Measurements from ENCODE around the gene WDR26. TPM values are rescaled to one million over a fixed set of nuclear protein-coding genes. Genes with fewer than 3 reads are reported as not detected.
"Not testable (repeated sequence)": the region's sequence is repeated elsewhere in the genome, so short reads cannot be mapped to it uniquely, and the experiment has no call there.

The WDR26 gene
- total RNA-seq (ENCODE audit: unreplicated experiment), result 110 TPM
- long read RNA-seq, full-length matches to known transcripts, result 1 of 6 reads
- long read RNA-seq, partial matches to known transcripts, result 0 of 6 reads
- long read RNA-seq, other reads (novel, unspliced or antisense), result 5 of 6 reads

DNA sequence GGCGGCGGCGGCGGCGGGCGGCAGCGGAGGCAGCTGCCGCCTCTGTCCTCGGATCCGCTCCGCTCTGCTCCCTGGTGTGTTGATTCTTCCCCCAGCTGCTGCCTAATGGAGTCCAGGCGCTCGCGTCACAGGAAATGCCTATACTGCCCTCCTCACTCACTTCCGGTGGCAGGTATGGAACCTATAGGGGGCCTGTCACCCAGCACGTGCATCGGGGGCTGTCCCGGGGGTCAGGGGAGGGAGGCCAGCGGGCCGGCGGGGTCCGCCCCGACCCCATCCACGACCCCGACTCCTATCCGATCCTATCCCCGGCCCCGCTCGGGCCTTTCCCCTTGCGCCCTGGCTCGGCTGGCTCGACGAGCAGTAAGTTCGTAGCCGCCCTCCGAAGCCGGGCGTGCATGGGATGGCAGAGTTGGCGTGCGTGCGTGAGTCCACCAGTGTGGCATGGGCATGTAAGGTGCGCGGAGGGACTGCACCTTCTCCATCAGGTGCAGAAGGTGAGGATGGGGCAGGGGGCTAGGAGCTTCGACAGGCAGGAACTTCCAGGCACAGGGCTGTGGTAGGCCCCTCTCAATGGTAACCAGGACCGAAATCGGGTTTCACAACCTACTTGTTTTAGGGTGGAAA is at the start of gene WDR26:
WDR26 (minus strand) TSS at position 107 of the 627 bp plus-strand sequence.
- Mint-ChIP-seq H3K4me3 (ENCODE audit: unreplicated experiment) (peak within 1 kb of the TSS; percentile 95), H3K4me1 (ENCODE audit: low read depth, unreplicated experiment) (peaks cover 10% of the 10 kb centered on the region), H3K9me3 (ENCODE audit: unreplicated experiment) (peaks cover 2% of the 10 kb centered on the region), H3K27ac (ENCODE audit: unreplicated experiment) (peak within 1 kb of the TSS; percentile 98), H3K36me3 (ENCODE audit: unreplicated experiment) (no peaks in the 10 kb centered on the region), H3K27me3 (ENCODE audit: unreplicated experiment) (peaks cover 6% of the 10 kb centered on the region)
- TF ChIP-seq, protein P1, sequence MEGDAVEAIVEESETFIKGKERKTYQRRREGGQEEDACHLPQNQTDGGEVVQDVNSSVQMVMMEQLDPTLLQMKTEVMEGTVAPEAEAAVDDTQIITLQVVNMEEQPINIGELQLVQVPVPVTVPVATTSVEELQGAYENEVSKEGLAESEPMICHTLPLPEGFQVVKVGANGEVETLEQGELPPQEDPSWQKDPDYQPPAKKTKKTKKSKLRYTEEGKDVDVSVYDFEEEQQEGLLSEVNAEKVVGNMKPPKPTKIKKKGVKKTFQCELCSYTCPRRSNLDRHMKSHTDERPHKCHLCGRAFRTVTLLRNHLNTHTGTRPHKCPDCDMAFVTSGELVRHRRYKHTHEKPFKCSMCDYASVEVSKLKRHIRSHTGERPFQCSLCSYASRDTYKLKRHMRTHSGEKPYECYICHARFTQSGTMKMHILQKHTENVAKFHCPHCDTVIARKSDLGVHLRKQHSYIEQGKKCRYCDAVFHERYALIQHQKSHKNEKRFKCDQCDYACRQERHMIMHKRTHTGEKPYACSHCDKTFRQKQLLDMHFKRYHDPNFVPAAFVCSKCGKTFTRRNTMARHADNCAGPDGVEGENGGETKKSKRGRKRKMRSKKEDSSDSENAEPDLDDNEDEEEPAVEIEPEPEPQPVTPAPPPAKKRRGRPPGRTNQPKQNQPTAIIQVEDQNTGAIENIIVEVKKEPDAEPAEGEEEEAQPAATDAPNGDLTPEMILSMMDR (IDR thresholded peaks at IDR 0.05; ENCODE audit: partially characterized antibody, unreplicated experiment), result no peak
- DNase-seq, result peak; percentile 85

DNA sequence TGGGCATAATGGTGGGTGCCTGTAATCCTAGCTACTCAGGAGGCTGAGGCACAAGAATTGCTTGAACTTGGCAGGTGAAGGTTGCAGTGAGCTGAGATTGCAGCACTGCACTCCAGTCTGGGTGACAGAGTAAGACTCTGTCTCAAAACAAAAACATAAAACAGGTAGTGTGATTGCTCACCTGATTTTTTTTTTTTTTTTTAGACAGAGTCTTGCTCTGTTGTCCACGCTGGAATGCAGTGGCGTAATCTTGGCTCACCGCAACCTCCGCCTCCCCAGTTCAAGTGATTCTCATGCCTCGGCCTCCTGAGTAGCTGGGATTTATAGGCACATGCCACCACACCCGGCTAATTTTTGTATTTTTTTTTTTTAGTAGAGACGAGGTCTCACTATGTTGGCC is 48.6 kb upstream of the WDR26 start:
- not testable (repeated sequence) for H3K9me3 Mint-ChIP-seq (ENCODE audit: unreplicated experiment); H3K4me3 Mint-ChIP-seq (ENCODE audit: unreplicated experiment); H3K4me1 Mint-ChIP-seq (ENCODE audit: low read depth, unreplicated experiment); DNase-seq; H3K27ac Mint-ChIP-seq (ENCODE audit: unreplicated experiment); H3K27me3 Mint-ChIP-seq (ENCODE audit: unreplicated experiment)
- peaks cover 19% of the 10 kb centered on the region for H3K36me3 Mint-ChIP-seq (ENCODE audit: unreplicated experiment)

DNA sequence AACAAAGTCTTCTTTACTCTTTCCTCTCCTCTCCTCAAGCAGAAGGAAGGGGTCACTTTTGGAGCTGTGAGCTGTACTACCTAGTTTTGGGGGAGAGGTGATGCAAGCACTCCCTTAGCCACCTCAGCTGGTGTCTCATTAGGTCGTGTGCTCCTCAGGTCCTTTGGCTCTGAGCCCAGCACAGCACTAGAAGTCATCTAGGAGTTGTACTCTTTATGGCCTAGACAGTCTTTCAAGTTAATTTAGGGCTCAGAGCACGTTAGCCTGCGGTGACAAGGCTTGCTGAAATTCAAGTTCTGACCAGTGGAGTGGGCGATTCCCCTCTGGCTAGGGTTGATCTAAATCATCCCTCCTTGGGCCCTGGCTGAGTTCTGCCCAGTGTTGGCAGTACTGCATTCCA is 48.0 kb upstream of the WDR26 start:
- peaks cover 4% of the 10 kb centered on the region for H3K9me3 Mint-ChIP-seq (ENCODE audit: unreplicated experiment)
- peaks cover 25% of the 10 kb centered on the region for H3K36me3 Mint-ChIP-seq (ENCODE audit: unreplicated experiment)
- no peak for DNase-seq
- H3K27ac Mint-ChIP-seq (ENCODE audit: unreplicated experiment), result no peak overlapping the region
- TF ChIP-seq, protein P1 (IDR thresholded peaks at IDR 0.05; ENCODE audit: partially characterized antibody, unreplicated experiment), result no peak
- H3K27me3 Mint-ChIP-seq (ENCODE audit: unreplicated experiment), result peaks cover 4% of the 10 kb centered on the region
- H3K4me1 Mint-ChIP-seq (ENCODE audit: low read depth, unreplicated experiment), result peaks cover 5% of the 10 kb centered on the region
- no peak overlapping the region for H3K4me3 Mint-ChIP-seq (ENCODE audit: unreplicated experiment)

DNA sequence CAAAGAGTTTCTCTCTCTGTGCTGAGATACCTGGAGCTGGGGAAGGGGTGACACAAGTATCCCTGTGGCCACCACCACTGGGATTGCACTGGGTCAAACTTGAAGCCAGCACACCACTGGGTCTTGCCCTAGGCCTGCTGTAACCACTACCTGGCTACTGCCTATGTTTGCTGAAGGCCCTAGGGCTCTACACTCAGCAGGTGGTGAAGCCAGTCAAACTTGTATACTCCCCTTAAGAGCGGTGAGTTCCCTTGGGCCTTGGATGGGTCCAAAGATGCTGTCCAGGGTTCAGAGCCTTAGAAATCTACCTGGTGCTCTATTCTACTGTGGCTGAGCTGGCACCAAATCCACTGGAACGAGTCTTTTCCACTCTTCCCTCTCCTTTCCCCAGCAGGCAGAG is 47.0 kb upstream of the WDR26 start:
- H3K9me3 Mint-ChIP-seq (ENCODE audit: unreplicated experiment), result peaks cover 4% of the 10 kb centered on the region
- H3K27ac Mint-ChIP-seq (ENCODE audit: unreplicated experiment), result no peak overlapping the region
- TF ChIP-seq, protein P1 (IDR thresholded peaks at IDR 0.05; ENCODE audit: partially characterized antibody, unreplicated experiment), result no peak
- H3K4me1 Mint-ChIP-seq (ENCODE audit: low read depth, unreplicated experiment), result peaks cover under 1% of the 10 kb centered on the region
- H3K4me3 Mint-ChIP-seq (ENCODE audit: unreplicated experiment), result no peak overlapping the region
- peaks cover 4% of the 10 kb centered on the region for H3K27me3 Mint-ChIP-seq (ENCODE audit: unreplicated experiment)
- H3K36me3 Mint-ChIP-seq (ENCODE audit: unreplicated experiment), result peaks cover 31% of the 10 kb centered on the region
- DNase-seq, result no peak

DNA sequence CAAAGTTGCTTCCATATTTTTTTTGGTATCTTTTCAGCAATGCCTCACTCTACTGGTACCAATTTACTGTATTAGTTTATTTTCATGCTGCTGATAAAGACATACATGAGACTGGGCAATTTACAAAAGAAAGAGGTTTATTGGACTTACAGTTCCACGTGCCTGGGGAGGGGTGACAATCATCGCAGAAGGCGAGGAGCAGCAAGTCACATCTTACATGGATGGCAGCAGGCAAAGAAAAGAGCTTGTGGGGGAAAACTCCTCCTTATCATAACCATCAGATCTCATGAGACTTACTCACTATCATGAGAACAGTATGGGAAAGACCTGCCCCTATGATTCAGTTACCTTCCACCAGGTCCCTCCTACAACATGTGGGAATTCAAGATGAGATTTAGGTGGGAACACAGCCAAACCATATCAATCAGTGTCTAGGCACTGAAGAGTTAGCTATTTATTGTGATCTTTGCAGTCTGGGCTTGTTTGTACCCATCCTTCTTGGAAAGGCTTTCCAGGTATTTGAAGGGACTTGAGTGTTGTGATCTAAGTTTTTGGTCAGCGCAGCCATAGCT is 46.4 kb upstream of the WDR26 start:
- H3K9me3 Mint-ChIP-seq (ENCODE audit: unreplicated experiment); H3K4me3 Mint-ChIP-seq (ENCODE audit: unreplicated experiment); H3K4me1 Mint-ChIP-seq (ENCODE audit: low read depth, unreplicated experiment); DNase-seq; H3K27me3 Mint-ChIP-seq (ENCODE audit: unreplicated experiment); H3K27ac Mint-ChIP-seq (ENCODE audit: unreplicated experiment): not testable (repeated sequence)
- peaks cover 31% of the 10 kb centered on the region for H3K36me3 Mint-ChIP-seq (ENCODE audit: unreplicated experiment)

DNA sequence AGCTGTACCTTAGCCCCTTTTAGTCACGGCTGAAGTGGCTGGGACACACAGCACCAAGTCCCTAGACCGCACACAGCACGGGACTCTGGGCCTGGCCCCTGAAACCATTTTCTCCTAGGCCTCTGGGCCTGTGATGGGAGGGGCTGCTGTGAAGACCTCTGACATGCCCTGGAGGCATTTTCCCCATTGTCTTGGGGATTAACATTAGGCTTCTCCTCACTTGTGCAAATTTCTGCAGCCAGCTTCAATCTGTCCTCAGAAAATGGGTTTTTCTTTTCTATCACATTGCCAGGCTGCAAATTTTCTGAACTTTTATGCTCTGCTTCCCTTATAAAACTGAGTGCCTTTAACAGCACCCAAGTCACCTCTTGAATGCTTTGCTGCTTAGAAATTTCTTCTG is 45.6 kb upstream of the WDR26 start:
- DNase-seq; H3K27me3 Mint-ChIP-seq (ENCODE audit: unreplicated experiment); H3K27ac Mint-ChIP-seq (ENCODE audit: unreplicated experiment); H3K4me1 Mint-ChIP-seq (ENCODE audit: low read depth, unreplicated experiment); H3K4me3 Mint-ChIP-seq (ENCODE audit: unreplicated experiment); H3K9me3 Mint-ChIP-seq (ENCODE audit: unreplicated experiment): not testable (repeated sequence)
- H3K36me3 Mint-ChIP-seq (ENCODE audit: unreplicated experiment), result peaks cover 31% of the 10 kb centered on the region

Measured in glutamatergic neuron (in vitro differentiated cells).